ENCODE results near the gene SLC8A3. TPM values are rescaled to one million over a fixed set of nuclear protein-coding genes. Genes with fewer than 3 reads are reported as not detected.

SLC8A3 gene
- total RNA-seq, 4 donors from 2014 or later, result 0.85 to 1.8 (median 1.0) TPM; not detected in 1

- H3K36me3 ChIP-seq, result no peaks in the 10 kb centered on the region
- no peaks in the 10 kb centered on the region for H3K9me3 ChIP-seq
- TF ChIP-seq POLR2A (IDR thresholded peaks at IDR 0.05), result no peak
- no peak for TF ChIP-seq CTCF (IDR thresholded peaks at IDR 0.05)
- H3K4me1 ChIP-seq, result no peaks in the 10 kb centered on the region
- H3K27ac ChIP-seq, result peak overlapping the region; percentile 29 to 66
- no peak for DNase-seq
- no peaks in the 10 kb centered on the region for H3K27me3 ChIP-seq
- intact Hi-C loops (cut with DNase I; ENCODE audit: low total_unique reads), result no loop called here
- H3K4me3 ChIP-seq, result no peak overlapping the region
These were observed 180.2 kb downstream of the SLC8A3 start for GRCh38 chr14:70008284-70009262.

GRCh38 chr14:70006699-70007098 is 182.1 kb downstream of the SLC8A3 start:
- H3K4me1 ChIP-seq, result no peaks in the 10 kb centered on the region
- no peaks in the 10 kb centered on the region for H3K9me3 ChIP-seq
- H3K27ac ChIP-seq, result no peak overlapping the region
- no peaks in the 10 kb centered on the region for H3K36me3 ChIP-seq
- no peak for DNase-seq
- H3K4me3 ChIP-seq, result no peak overlapping the region
- TF ChIP-seq CTCF (IDR thresholded peaks at IDR 0.05), result no peak
- no peak for TF ChIP-seq POLR2A (IDR thresholded peaks at IDR 0.05)
- H3K27me3 ChIP-seq, result no peaks in the 10 kb centered on the region
- intact Hi-C loops (cut with DNase I; ENCODE audit: low total_unique reads), result no loop called here

- no peaks in the 10 kb centered on the region for H3K9me3 ChIP-seq
- H3K4me1 ChIP-seq, result no peaks in the 10 kb centered on the region
- H3K27ac ChIP-seq, result no peak overlapping the region
- H3K36me3 ChIP-seq, result no peaks in the 10 kb centered on the region
- no peaks in the 10 kb centered on the region for H3K27me3 ChIP-seq
- no peak overlapping the region for H3K4me3 ChIP-seq
- TF ChIP-seq POLR2A (IDR thresholded peaks at IDR 0.05) (no peak), CTCF (IDR thresholded peaks at IDR 0.05) (no peak)
- intact Hi-C loops (cut with DNase I; ENCODE audit: low total_unique reads), result no loop called here
- no peak for DNase-seq
These were observed 183.4 kb downstream of the SLC8A3 start for GRCh38 chr14:70005281-70005805.

GRCh38 chr14:70004791-70005190 is 184.0 kb downstream of the SLC8A3 start:
- H3K27ac ChIP-seq, result no peak overlapping the region
- no peak for DNase-seq
- no peaks in the 10 kb centered on the region for H3K36me3 ChIP-seq
- H3K27me3 ChIP-seq, result no peaks in the 10 kb centered on the region
- intact Hi-C loops (cut with DNase I; ENCODE audit: low total_unique reads), result no loop called here
- no peaks in the 10 kb centered on the region for H3K9me3 ChIP-seq
- no peaks in the 10 kb centered on the region for H3K4me1 ChIP-seq
- H3K4me3 ChIP-seq, result no peak overlapping the region
- TF ChIP-seq POLR2A (IDR thresholded peaks at IDR 0.05) (no peak), CTCF (IDR thresholded peaks at IDR 0.05) (no peak)

Data from uterus (tissue), 4 donors.